Measurements from ENCODE around the gene LPIN1. TPM values are rescaled to one million over a fixed set of nuclear protein-coding genes. Genes with fewer than 3 reads are reported as not detected.
"Not testable (repeated sequence)": the region's sequence is repeated elsewhere in the genome, so short reads cannot be mapped to it uniquely, and the experiment has no call there.

LPIN1 gene
- total RNA-seq, 4 donors from 2014 or later = 55.2 to 77.0 (median 72.8) TPM

DNA sequence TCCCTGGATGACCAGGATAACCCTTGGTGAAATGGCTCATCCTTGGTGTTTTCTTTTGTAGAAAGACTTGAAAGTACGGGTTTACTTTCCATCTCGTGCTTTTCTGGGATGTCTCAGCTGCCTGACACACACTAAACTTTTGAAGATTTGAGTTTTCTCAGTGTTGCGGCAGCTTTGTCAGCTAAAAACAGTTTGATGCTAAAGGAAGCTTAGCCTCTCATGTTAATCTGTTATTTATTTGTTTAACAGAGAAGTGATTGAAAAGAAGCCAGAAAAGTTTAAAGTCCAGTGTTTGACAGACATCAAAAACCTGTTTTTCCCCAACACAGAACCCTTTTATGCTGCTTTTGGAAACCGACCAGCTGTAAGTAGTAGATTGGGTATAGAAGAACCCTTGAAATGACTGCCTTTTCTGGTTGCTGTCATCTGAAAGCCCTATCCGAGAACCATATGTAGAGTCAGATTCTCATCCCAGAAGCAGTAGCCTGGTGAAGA is 72.8 kb downstream of the LPIN1 start:
- Histone ChIP-seq H3K27me3 (no peaks in the 10 kb centered on the region), H3K4me3 (no peak overlapping the region), H3K4me1 (no peaks in the 10 kb centered on the region), H3K9me3 (no peaks in the 10 kb centered on the region), H3K36me3 (peaks cover 43 to 91% (median 76%) of the 10 kb centered on the region in 4 donors), H3K27ac (replicated peaks in 1 of 4) (no peak overlapping the region)
- TF ChIP-seq EP300 (IDR thresholded peaks at IDR 0.05) = no peak
- no peak for TF ChIP-seq POLR2AphosphoS5 (IDR thresholded peaks at IDR 0.05)
- intact Hi-C loops (cut with DNase I) = no loop called here
- no peak for DNase-seq (ENCODE audit: extremely low spot score)
- WGBS = 87% methylated on average over 5 of the region's 5 CpGs

DNA sequence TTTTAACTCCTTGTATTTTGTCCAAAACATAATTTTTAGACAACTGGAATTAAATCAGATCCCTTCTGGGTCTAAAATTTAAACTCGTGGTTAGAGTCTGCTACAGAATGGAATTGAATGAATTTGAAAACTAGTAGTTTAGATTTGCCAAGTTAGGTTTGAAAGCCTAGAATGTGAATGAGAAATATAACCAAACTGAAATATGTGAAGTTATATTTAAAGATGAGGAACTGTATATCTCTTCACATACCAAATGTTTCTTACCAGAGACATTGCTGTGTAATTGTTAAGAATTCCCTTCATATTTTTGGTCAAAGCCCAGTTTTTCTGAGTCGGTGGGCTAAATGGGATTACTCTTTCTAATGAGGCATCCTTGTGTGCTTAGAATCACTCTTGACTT is 74.2 kb downstream of the LPIN1 start:
- Histone ChIP-seq H3K27ac (replicated peaks in 1 of 4) (no peak overlapping the region), H3K36me3 (peaks cover 36 to 91% (median 77%) of the 10 kb centered on the region in 4 donors)
- WGBS = 64% methylated on average over 2 of the region's 2 CpGs

DNA sequence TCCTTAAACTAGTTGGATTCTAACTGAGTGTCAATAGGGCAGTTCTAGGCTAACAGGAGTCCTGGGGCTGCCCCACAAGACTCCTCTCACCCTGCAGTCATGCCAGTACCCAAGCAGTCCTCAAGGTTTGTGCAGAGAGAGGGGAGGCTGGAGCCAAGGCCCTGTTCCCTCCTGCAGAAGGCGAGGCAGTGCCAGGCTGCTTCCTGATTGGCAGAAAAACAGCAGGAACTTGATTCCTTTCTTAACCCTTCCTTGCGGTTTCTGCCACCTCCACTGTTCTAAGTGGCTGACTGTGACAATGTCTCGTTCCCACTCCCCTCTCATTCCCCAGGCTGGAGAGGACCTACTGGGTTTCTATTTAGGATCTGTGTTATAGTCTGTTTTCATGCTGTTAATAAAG is 75.3 kb downstream of the LPIN1 start:
- Histone ChIP-seq H3K36me3 (peaks cover 26 to 91% (median 76%) of the 10 kb centered on the region in 4 donors), H3K9me3 (no peaks in the 10 kb centered on the region), H3K4me1 (no peaks in the 10 kb centered on the region), H3K4me3 (no peak overlapping the region), H3K27ac (replicated peaks in 1 of 4) (no peak overlapping the region), H3K27me3 (no peaks in the 10 kb centered on the region)
- intact Hi-C loops (cut with DNase I) = loop anchor here (10.0 kb wide), 1 partner anchor 1183 kb away; no protein-coding TSS in a partner anchor
- DNase-seq (ENCODE audit: extremely low spot score) = no peak
- TF ChIP-seq, protein P1, sequence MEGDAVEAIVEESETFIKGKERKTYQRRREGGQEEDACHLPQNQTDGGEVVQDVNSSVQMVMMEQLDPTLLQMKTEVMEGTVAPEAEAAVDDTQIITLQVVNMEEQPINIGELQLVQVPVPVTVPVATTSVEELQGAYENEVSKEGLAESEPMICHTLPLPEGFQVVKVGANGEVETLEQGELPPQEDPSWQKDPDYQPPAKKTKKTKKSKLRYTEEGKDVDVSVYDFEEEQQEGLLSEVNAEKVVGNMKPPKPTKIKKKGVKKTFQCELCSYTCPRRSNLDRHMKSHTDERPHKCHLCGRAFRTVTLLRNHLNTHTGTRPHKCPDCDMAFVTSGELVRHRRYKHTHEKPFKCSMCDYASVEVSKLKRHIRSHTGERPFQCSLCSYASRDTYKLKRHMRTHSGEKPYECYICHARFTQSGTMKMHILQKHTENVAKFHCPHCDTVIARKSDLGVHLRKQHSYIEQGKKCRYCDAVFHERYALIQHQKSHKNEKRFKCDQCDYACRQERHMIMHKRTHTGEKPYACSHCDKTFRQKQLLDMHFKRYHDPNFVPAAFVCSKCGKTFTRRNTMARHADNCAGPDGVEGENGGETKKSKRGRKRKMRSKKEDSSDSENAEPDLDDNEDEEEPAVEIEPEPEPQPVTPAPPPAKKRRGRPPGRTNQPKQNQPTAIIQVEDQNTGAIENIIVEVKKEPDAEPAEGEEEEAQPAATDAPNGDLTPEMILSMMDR (IDR thresholded peaks at IDR 0.05) = no peak
- no peak for TF ChIP-seq EP300 (IDR thresholded peaks at IDR 0.05)
- no peak for TF ChIP-seq POLR2A (IDR thresholded peaks at IDR 0.05; ENCODE audit: low read depth)
- TF ChIP-seq POLR2AphosphoS5 (IDR thresholded peaks at IDR 0.05) = no peak
- 88% methylated on average over 3 of the region's 3 CpGs for WGBS

More for the DNA sequence above, 74.2 kb downstream of the LPIN1 start:
- no peaks in the 10 kb centered on the region for H3K27me3 ChIP-seq
- intact Hi-C loops (cut with DNase I) = loop anchor here (10.0 kb wide), 1 partner anchor 1184 kb away; no protein-coding TSS in a partner anchor
- no peak for DNase-seq (ENCODE audit: extremely low spot score)
- TF ChIP-seq POLR2A (IDR thresholded peaks at IDR 0.05; ENCODE audit: low read depth) = no peak
- TF ChIP-seq, protein P1 (IDR thresholded peaks at IDR 0.05) = no peak
- no peak for TF ChIP-seq POLR2AphosphoS5 (IDR thresholded peaks at IDR 0.05)
- TF ChIP-seq EP300 (IDR thresholded peaks at IDR 0.05) = no peak
- H3K4me3 ChIP-seq = no peak overlapping the region
- H3K4me1 ChIP-seq = no peaks in the 10 kb centered on the region
- H3K9me3 ChIP-seq = no peaks in the 10 kb centered on the region

DNA sequence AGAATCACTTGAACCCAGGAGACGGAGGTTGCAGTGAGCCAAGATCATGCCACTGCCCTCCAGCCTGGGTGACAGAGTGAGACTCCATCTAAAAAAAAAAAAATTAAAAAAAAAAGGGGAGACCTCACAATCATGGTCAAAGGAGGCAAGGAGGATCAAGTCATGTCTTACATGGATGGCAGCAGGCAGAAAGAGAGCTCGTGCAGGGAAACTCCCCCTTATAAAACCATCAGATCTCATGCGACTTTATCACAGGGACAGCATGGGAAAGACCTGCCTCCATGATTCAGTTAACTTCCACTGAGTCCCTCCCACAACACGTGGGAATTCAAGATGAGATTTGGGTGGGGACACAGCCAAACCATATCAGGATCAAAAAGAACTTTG is 75.9 kb downstream of the LPIN1 start:
- not testable (repeated sequence) for DNase-seq (ENCODE audit: extremely low spot score); H3K9me3 ChIP-seq; H3K27me3 ChIP-seq; H3K27ac ChIP-seq (replicated peaks in 1 of 4); H3K4me1 ChIP-seq; H3K4me3 ChIP-seq
- intact Hi-C loops (cut with DNase I) = loop anchor here (10.0 kb wide), 1 partner anchor 1182 kb away; no protein-coding TSS in a partner anchor
- 93% methylated on average over 4 of the region's 4 CpGs for WGBS
- peaks cover 19 to 88% (median 75%) of the 10 kb centered on the region in 4 donors for H3K36me3 ChIP-seq

DNA sequence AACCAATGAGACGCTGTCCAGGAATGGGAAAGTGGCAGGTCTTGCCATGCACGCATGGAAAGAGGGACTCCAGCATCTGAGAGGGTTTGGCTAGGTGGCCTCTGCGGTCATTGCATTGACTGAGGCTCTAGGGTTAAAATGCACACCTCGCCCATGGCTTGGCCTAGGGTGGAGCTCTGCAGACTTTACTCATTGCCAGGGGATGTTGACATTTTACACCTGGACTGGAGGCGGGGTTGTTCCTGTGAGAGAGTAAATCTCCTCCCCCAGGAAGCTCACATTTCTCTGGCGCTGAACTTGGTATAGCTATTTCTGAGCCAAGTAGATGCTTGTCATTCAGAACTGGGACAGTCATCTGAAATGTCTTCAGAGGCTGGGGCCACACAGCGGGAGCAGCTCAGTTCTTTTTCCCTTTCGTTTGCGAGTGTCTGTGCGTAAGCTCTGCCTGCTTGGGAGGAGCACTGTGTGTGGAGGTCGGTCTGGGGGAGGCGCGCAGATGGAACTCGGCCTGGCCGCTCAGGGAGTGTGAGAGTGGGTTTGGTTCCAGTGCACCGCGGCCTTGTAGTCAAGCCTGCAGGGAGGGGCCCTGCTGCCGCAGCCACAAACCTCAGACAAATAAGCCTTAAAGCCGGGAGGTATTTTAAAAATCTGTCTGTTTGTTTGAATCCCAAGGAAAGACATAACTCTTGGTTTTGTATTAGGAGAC is 76.5 kb downstream of the LPIN1 start:
- no peak overlapping the region for H3K4me3 ChIP-seq
- 86% methylated on average over 12 of the region's 19 CpGs for WGBS
- H3K27me3 ChIP-seq = no peaks in the 10 kb centered on the region
- H3K9me3 ChIP-seq = no peaks in the 10 kb centered on the region
- no peak overlapping the region for H3K27ac ChIP-seq (replicated peaks in 1 of 4)
- intact Hi-C loops (cut with DNase I) = loop anchor here (10.0 kb wide), 1 partner anchor 1182 kb away; no protein-coding TSS in a partner anchor
- no peaks in the 10 kb centered on the region for H3K4me1 ChIP-seq
- no peak for TF ChIP-seq EP300 (IDR thresholded peaks at IDR 0.05)
- no peak for TF ChIP-seq POLR2A (IDR thresholded peaks at IDR 0.05; ENCODE audit: low read depth)
- no peak for TF ChIP-seq POLR2AphosphoS5 (IDR thresholded peaks at IDR 0.05)
- TF ChIP-seq, protein P1 (IDR thresholded peaks at IDR 0.05) = no peak
- DNase-seq (ENCODE audit: extremely low spot score) = no peak
- peaks cover 19 to 90% (median 75%) of the 10 kb centered on the region in 4 donors for H3K36me3 ChIP-seq

Data from esophagus muscularis mucosa (tissue), 4 donors.